Kidney epithelial cell (primary cell): ENCODE measurements around the gene ALK. TPM values are rescaled to one million over a fixed set of nuclear protein-coding genes. Genes with fewer than 3 reads are reported as not detected.

Experiments used
- DNase-seq: peaks from one replicate; pipeline ENCODE4 v3.0.0-alpha.2; 2010; ENCODE audit warnings: low read depth
- H3K27me3 ChIP-seq: 2 replicates; pipeline ENCODE4 v1.6.0; 2011; ENCODE audit warnings: low read length; ENCODE audit not compliant: control insufficient read depth, insufficient read depth
- H3K36me3 ChIP-seq: 2 replicates; pipeline ENCODE4 v1.5.1; 2011; ENCODE audit warnings: low read length; ENCODE audit not compliant: control insufficient read depth, insufficient read depth
- H3K4me3 ChIP-seq: 2 replicates; pipeline ENCODE4 v1.5.1; 2011; ENCODE audit warnings: low read depth, mild to moderate bottlenecking, control low read depth, low read length
- CTCF ChIP-seq: IDR thresholded peaks from 2 replicates; pipeline ENCODE4 v1.5.1; 2011; ENCODE audit warnings: mild to moderate bottlenecking, moderate library complexity, low read length, control low read depth, inconsistent platforms; ENCODE audit not compliant: insufficient read depth, poor library complexity, severe bottlenecking
- total RNA-seq: library from RNA; depleted of rRNA; stranded (reverse); fragments of >200 nt; gene quantifications from 2 replicates; pipeline ENCODE4 v1.2.3, GENCODE V29; 2015

ALK gene
- total RNA-seq, 1 donor from 2014 or later: not detected

GRCh38 chr2:29524652-29525051 lies 396.7 kb downstream of the ALK start:
- H3K27me3 ChIP-seq: no peaks in the 10 kb centered on the region
- no peak for TF ChIP-seq CTCF
- DNase-seq: no peak
- H3K4me3 ChIP-seq: no peak overlapping the region
- H3K36me3 ChIP-seq: no peaks in the 10 kb centered on the region

- Histone ChIP-seq H3K27me3 (no peaks in the 10 kb centered on the region), H3K4me3 (no peak overlapping the region), H3K36me3 (no peaks in the 10 kb centered on the region)
- DNase-seq: no peak
- TF ChIP-seq CTCF: no peak
These were observed 398.3 kb downstream of the ALK start for GRCh38 chr2:29522951-29523669.

GRCh38 chr2:29520001-29520400 lies 401.4 kb downstream of the ALK start:
- H3K4me3 ChIP-seq: no peak overlapping the region
- H3K27me3 ChIP-seq: no peaks in the 10 kb centered on the region
- H3K36me3 ChIP-seq: no peaks in the 10 kb centered on the region
- DNase-seq: no peak
- TF ChIP-seq CTCF: no peak

- H3K27me3 ChIP-seq: no peaks in the 10 kb centered on the region
- peak; percentile 52 for DNase-seq
- no peak overlapping the region for H3K4me3 ChIP-seq
- TF ChIP-seq CTCF: no peak
- no peaks in the 10 kb centered on the region for H3K36me3 ChIP-seq
These were observed 402.0 kb downstream of the ALK start for GRCh38 chr2:29519338-29519925.

- Histone ChIP-seq H3K27me3 (no peaks in the 10 kb centered on the region), H3K36me3 (no peaks in the 10 kb centered on the region), H3K4me3 (no peak overlapping the region)
- no peak for TF ChIP-seq CTCF
- DNase-seq: no peak
These were observed 402.6 kb downstream of the ALK start for GRCh38 chr2:29518646-29519337.
